ENCODE measurements around the gene TMEM132C. TPM values are rescaled to one million over a fixed set of nuclear protein-coding genes. Genes with fewer than 3 reads are reported as not detected.

Gene TMEM132C
- total and polyA plus RNA-seq, 12 donors, result 0.79 to 2.9 (median 1.7) TPM

- no peak overlapping the region for H3K4me3 ChIP-seq
- no peak overlapping the region for H3K27ac ChIP-seq
- TF ChIP-seq CTCF (IDR thresholded peaks at IDR 0.05), result no peak
- no peaks in the 10 kb centered on the region for H3K27me3 ChIP-seq
- 53 to 66% methylated on average over 1 of the region's 1 CpG for WGBS, 2 donors
- no peaks in the 10 kb centered on the region for H3K36me3 ChIP-seq
- peaks cover 0 to 17% (median 2%) of the 10 kb centered on the region in 11 donors for H3K9me3 ChIP-seq
- DNase-seq (no peak), ATAC-seq (no peak)
- intact Hi-C loops (cut with DNase I), result no loop called here
- no peaks in the 10 kb centered on the region for H3K4me1 ChIP-seq
These were observed 270.7 kb downstream of the TMEM132C start for GRCh38 chr12:128537668-128538067.

GRCh38 chr12:128542844-128543243 is 275.9 kb downstream of the TMEM132C start:
- ATAC-seq (no peak), DNase-seq (no peak)
- no peak for TF ChIP-seq CTCF (IDR thresholded peaks at IDR 0.05)
- H3K36me3 ChIP-seq, result no peaks in the 10 kb centered on the region
- intact Hi-C loops (cut with DNase I), result no loop called here
- H3K27ac ChIP-seq, result no peak overlapping the region
- no peak overlapping the region for H3K4me3 ChIP-seq
- 61 to 64% methylated on average over 7 of the region's 7 CpGs for WGBS, 2 donors
- H3K4me1 ChIP-seq, result no peaks in the 10 kb centered on the region
- no peaks in the 10 kb centered on the region for H3K27me3 ChIP-seq
- H3K9me3 ChIP-seq, result peaks cover 0 to 5% (median 0%) of the 10 kb centered on the region in 11 donors

DNA sequence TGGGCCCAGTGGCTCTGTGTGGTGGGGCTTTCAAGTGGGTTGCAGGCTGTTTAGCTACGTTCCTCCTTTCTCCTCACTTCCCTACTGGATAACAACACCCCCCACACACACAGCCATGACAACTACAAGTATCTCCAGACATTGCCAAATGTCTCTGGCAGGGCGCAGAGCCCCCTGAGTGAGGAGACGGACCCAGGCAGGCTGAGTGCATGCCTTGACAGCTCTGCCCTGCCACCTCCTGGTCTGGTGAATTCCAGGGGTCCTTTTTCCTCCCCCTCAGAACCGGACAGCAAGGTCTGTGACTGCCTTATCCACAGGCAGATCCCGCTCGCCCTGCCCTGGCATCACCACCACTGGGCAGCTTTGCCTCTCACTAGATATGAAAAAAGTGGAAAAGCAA is 276.5 kb downstream of the TMEM132C start:
- Histone ChIP-seq H3K4me1 (no peaks in the 10 kb centered on the region), H3K36me3 (no peaks in the 10 kb centered on the region), H3K4me3 (no peak overlapping the region), H3K27me3 (no peaks in the 10 kb centered on the region), H3K9me3 (peaks cover 0 to 4% (median 0%) of the 10 kb centered on the region in 11 donors), H3K27ac (no peak overlapping the region)
- DNase-seq, result no peak
- intact Hi-C loops (cut with DNase I), result no loop called here
- no peak for ATAC-seq
- no peak for TF ChIP-seq CTCF (IDR thresholded peaks at IDR 0.05)
- WGBS, 2 donors, result 42 to 57% methylated on average over 6 of the region's 6 CpGs

- H3K9me3 ChIP-seq, result peaks cover 0 to 4% (median 0%) of the 10 kb centered on the region in 11 donors
- intact Hi-C loops (cut with DNase I), result no loop called here
- H3K27ac ChIP-seq, result no peak overlapping the region
- no peak for TF ChIP-seq CTCF (IDR thresholded peaks at IDR 0.05)
- no peak for ATAC-seq
- H3K27me3 ChIP-seq, result no peaks in the 10 kb centered on the region
- no peaks in the 10 kb centered on the region for H3K36me3 ChIP-seq
- DNase-seq, result no peak
- WGBS, 2 donors, result 79 to 88% methylated on average over 24 to 25 of the region's 25 CpGs
- no peaks in the 10 kb centered on the region for H3K4me1 ChIP-seq
- no peak overlapping the region for H3K4me3 ChIP-seq
These were observed 277.0 kb downstream of the TMEM132C start for GRCh38 chr12:128543971-128544370.

All from heart right ventricle (tissue), 16 donors.